OCI-LY3 (cell line): ENCODE data around the gene CCDC92.

Source experiments
- H2AFZ ChIP-seq: fragments of 200-600, 300-600 bp; shearing (Covaris generic); 2 replicates; pipeline ENCODE4 v1.6.0; 2014; ENCODE audit warnings: antibody characterized with exemption, low read depth, low read length
- H3K27ac ChIP-seq: fragments of 200-600, 300-600 bp; sonication (generic); 2 replicates; pipeline ENCODE4 v1.5.1; 2014; ENCODE audit warnings: mild to moderate bottlenecking, low read length, moderate library complexity, mixed read lengths
- H3K27me3 ChIP-seq: fragments of 200-600, 300-600 bp; sonication (generic); 2 replicates; pipeline ENCODE4 v1.6.1; 2014; ENCODE audit warnings: low read depth, low read length, mixed read lengths
- H3K36me3 ChIP-seq: fragments of 200-600, 300-600 bp; sonication (generic); replicated peaks from 2 replicates; pipeline ENCODE3; 2014; ENCODE audit warnings: low read depth, low read length, mixed read lengths
- H3K4me1 ChIP-seq: fragments of 300-600, 200-600 bp; sonication (generic); 2 replicates; pipeline ENCODE4 v1.6.1; 2014; ENCODE audit warnings: low read length, mixed read lengths
- H3K4me2 ChIP-seq: fragments of 200-600, 300-600 bp; sonication (generic); 2 replicates; pipeline ENCODE4 v1.6.1; 2014; ENCODE audit warnings: low read length, mixed read lengths
- H3K4me3 ChIP-seq: fragments of 300-600, 200-600 bp; sonication (generic); 2 replicates; pipeline ENCODE4 v1.5.1; 2014; ENCODE audit warnings: antibody characterized with exemption, mild to moderate bottlenecking, low read length, moderate library complexity
- H3K79me2 ChIP-seq: fragments of 300-600, 200-600 bp; shearing (Covaris generic); 2 replicates; pipeline ENCODE4 v1.6.1; 2014; ENCODE audit warnings: mild to moderate bottlenecking, low read length, mixed read lengths
- H3K9ac ChIP-seq: fragments of 300-600, 200-600 bp; shearing (Covaris generic); 2 replicates; pipeline ENCODE4 v1.6.0; 2014; ENCODE audit warnings: mild to moderate bottlenecking, low read length, moderate library complexity
- H3K9me3 ChIP-seq: fragments of 200-600, 300-600 bp; shearing (Covaris generic); 2 replicates; pipeline ENCODE4 v1.6.1; 2014; ENCODE audit warnings: low read length, mixed read lengths; ENCODE audit not compliant: insufficient read depth
- H4K20me1 ChIP-seq: fragments of 200-600, 300-600 bp; sonication (generic); 2 replicates; pipeline ENCODE4 v1.6.1; 2016; ENCODE audit warnings: low read length, mixed read lengths; ENCODE audit not compliant: insufficient read depth
- CTCF ChIP-seq: fragments of 200-600, 300-600 bp; sonication (generic); IDR thresholded peaks from 2 replicates; pipeline ENCODE4 v1.5.1; 2014; ENCODE audit warnings: antibody characterized with exemption, low read length, low read depth
- EZH2phosphoT487 ChIP-seq: fragments of 200-600 bp; shearing (Covaris generic); IDR thresholded peaks from 2 replicates; pipeline ENCODE4 v1.6.1; 2018; ENCODE audit warnings: antibody characterized with exemption, mixed run types, low read depth

Gene CCDC92

GRCh38 chr12:123892180-123892559 lies 80.5 kb downstream of the CCDC92 start:
- no peak overlapping the region for H3K4me2 ChIP-seq
- H3K79me2 ChIP-seq = no peaks in the 10 kb centered on the region
- H3K4me1 ChIP-seq = no peaks in the 10 kb centered on the region
- no peaks in the 10 kb centered on the region for H3K36me3 ChIP-seq
- H3K9ac ChIP-seq = no peak overlapping the region
- H4K20me1 ChIP-seq = no peaks in the 10 kb centered on the region
- H3K27ac ChIP-seq = no peak overlapping the region
- H2AFZ ChIP-seq = no peak overlapping the region
- H3K4me3 ChIP-seq = no peak overlapping the region
- no peak for TF ChIP-seq EZH2phosphoT487
- no peak for TF ChIP-seq CTCF
- 0 out of 2 replicates have a peak, but pooled peaks cover 5% of the 10 kb centered on the region for H3K27me3 ChIP-seq
- no peaks in the 10 kb centered on the region for H3K9me3 ChIP-seq

GRCh38 chr12:123891516-123892179 lies 81.0 kb downstream of the CCDC92 start:
- Histone ChIP-seq H3K4me2 (no peak overlapping the region), H3K9me3 (no peaks in the 10 kb centered on the region), H3K4me3 (no peak overlapping the region), H3K4me1 (no peaks in the 10 kb centered on the region), H3K36me3 (no peaks in the 10 kb centered on the region), H4K20me1 (no peaks in the 10 kb centered on the region), H3K27ac (no peak overlapping the region), H3K27me3 (0 out of 2 replicates have a peak, but pooled peaks cover 5% of the 10 kb centered on the region), H3K79me2 (no peaks in the 10 kb centered on the region), H2AFZ (no peak overlapping the region), H3K9ac (no peak overlapping the region)
- no peak for TF ChIP-seq CTCF
- no peak for TF ChIP-seq EZH2phosphoT487

GRCh38 chr12:123891011-123891410 lies 81.6 kb downstream of the CCDC92 start:
- Histone ChIP-seq H3K27ac (no peak overlapping the region), H3K79me2 (no peaks in the 10 kb centered on the region), H3K9me3 (no peaks in the 10 kb centered on the region), H2AFZ (no peak overlapping the region), H3K36me3 (no peaks in the 10 kb centered on the region), H3K9ac (no peak overlapping the region), H3K4me2 (no peak overlapping the region), H3K4me3 (no peak overlapping the region), H3K4me1 (no peaks in the 10 kb centered on the region), H4K20me1 (no peaks in the 10 kb centered on the region), H3K27me3 (0 out of 2 replicates have a peak, but pooled peaks cover 5% of the 10 kb centered on the region)
- TF ChIP-seq CTCF = no peak
- no peak for TF ChIP-seq EZH2phosphoT487

GRCh38 chr12:123890536-123890902 lies 82.1 kb downstream of the CCDC92 start:
- no peaks in the 10 kb centered on the region for H3K79me2 ChIP-seq
- H3K36me3 ChIP-seq = no peaks in the 10 kb centered on the region
- H3K27ac ChIP-seq = no peak overlapping the region
- H3K4me1 ChIP-seq = no peaks in the 10 kb centered on the region
- H3K9ac ChIP-seq = no peak overlapping the region
- no peak overlapping the region for H2AFZ ChIP-seq
- TF ChIP-seq EZH2phosphoT487 (no peak), CTCF (no peak)
- no peak overlapping the region for H3K4me2 ChIP-seq
- H3K4me3 ChIP-seq = no peak overlapping the region
- H3K27me3 ChIP-seq = peaks cover 5% of the 10 kb centered on the region; the same call in 1 of the 2 replicates
- H3K9me3 ChIP-seq = no peaks in the 10 kb centered on the region
- H4K20me1 ChIP-seq = no peaks in the 10 kb centered on the region
